ENCODE results near the gene ARID5B.

- TF ChIP-seq CEBPB (IDR thresholded peaks at IDR 0.05; ENCODE audit: low read depth, low read length), result no peak
- TF ChIP-seq POLR2A (IDR thresholded peaks at IDR 0.05; ENCODE audit: low read depth, low read length), result no peak
- TF ChIP-seq CTCF (conservative IDR thresholded peaks at IDR 0.05; ENCODE audit: low read depth, low read length), result no peak
- no peak for TF ChIP-seq BHLHE40 (IDR thresholded peaks at IDR 0.05; ENCODE audit: low read depth, low read length)
- TF ChIP-seq ELK1 (IDR thresholded peaks at IDR 0.05; ENCODE audit: borderline replicate concordance, low read depth, low read length), result no peak
- TF ChIP-seq MXI1 (IDR thresholded peaks at IDR 0.05; ENCODE audit: borderline replicate concordance, low read depth, low read length), result no peak
- TF ChIP-seq MAZ (IDR thresholded peaks at IDR 0.05; ENCODE audit: borderline replicate concordance, low read depth, low read length), result no peak
- TF ChIP-seq CHD1 (IDR thresholded peaks at IDR 0.05; ENCODE audit: low read depth, low read length), result no peak
Measured at GRCh38 chr10:62007145-62007544, 105.6 kb downstream of the ARID5B start.
